22Rv1 (cell line): ENCODE data around the gene PROCA1.

Experiments
- ZFX ChIP-seq: fragments of 450-650 bp; IDR thresholded peaks from 2 replicates; pipeline ENCODE4 v1.6.1; 2017; ENCODE audit warnings: antibody characterized with exemption, borderline replicate concordance
- TF ChIP-seq, protein P1 (sequence below): fragments of 450-650 bp; IDR thresholded peaks from 2 replicates; pipeline ENCODE4 v1.5.1; 2017; ENCODE audit warnings: mild to moderate bottlenecking

GRCh38 chr17:28725660-28726225, 14.1 kb upstream of the PROCA1 start:
- TF ChIP-seq, protein P1, sequence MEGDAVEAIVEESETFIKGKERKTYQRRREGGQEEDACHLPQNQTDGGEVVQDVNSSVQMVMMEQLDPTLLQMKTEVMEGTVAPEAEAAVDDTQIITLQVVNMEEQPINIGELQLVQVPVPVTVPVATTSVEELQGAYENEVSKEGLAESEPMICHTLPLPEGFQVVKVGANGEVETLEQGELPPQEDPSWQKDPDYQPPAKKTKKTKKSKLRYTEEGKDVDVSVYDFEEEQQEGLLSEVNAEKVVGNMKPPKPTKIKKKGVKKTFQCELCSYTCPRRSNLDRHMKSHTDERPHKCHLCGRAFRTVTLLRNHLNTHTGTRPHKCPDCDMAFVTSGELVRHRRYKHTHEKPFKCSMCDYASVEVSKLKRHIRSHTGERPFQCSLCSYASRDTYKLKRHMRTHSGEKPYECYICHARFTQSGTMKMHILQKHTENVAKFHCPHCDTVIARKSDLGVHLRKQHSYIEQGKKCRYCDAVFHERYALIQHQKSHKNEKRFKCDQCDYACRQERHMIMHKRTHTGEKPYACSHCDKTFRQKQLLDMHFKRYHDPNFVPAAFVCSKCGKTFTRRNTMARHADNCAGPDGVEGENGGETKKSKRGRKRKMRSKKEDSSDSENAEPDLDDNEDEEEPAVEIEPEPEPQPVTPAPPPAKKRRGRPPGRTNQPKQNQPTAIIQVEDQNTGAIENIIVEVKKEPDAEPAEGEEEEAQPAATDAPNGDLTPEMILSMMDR: no peak
- no peak for TF ChIP-seq ZFX
